Hypothalamus (tissue), 51 donors: ENCODE data around the gene C2CD2L.
"Not testable (repeated sequence)": the region's sequence is repeated elsewhere in the genome, so short reads cannot be mapped to it uniquely, and the experiment has no call there.

Source experiments
- DNase-seq, 51 donors: peaks; one replicate each; lab custom pipeline; 2025; lab: John Stamatoyannopoulos, UW

C2CD2L gene

DNA sequence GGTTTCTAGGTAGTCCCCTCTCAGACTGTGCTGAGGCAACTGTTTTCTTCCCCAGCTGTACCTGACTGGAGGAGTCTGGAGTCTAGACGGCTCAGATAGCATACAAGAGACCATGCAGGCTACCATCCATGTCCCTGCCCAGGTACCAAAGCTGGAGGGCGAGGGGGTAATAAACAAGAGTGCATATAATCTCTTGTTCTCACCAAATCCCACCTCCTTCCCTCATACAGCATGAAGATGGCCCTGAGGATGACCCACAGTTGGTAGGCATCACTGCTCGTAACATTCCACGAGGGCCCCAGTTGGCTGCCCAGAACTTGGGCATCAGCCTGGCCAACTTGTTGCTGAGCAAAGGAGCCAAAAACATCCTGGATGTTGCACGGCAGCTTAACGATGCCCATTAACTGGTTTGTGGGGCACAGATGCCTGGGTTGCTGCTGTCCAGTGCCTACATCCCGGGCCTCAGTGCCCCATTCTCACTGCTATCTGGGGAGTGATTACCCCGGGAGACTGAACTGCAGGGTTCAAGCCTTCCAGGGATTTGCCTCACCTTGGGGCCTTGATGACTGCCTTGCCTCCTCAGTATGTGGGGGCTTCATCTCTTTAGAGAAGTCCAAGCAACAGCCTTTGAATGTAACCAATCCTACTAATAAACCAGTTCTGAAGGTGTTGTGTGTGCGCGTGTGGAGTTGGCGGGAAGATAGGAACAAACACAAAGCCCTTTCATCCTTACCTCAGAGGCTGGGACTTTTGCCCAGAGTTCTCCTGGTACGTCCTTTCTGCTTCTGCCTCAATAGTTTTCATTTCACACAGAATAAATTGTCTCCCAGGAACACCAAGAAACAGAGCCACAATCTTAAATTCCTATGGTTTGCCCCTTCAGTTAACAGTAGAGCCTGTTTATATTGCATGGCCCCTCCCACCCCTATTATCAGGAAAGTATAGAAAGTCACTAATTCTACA lies 14.0 kb upstream of the C2CD2L start:
- DNase-seq, result peak in 4 of 51 donors; percentile 5 to 20 (median 14)

- peak in 17 of 51 donors; percentile 16 to 71 (median 44) for DNase-seq
Observed at GRCh38 chr11:119093942-119094815, 13.0 kb upstream of the C2CD2L start.

- DNase-seq, result peak in 33 of 51 donors; percentile 55 to 87 (median 77)
Observed at GRCh38 chr11:119094816-119095065, 12.4 kb upstream of the C2CD2L start.

DNA sequence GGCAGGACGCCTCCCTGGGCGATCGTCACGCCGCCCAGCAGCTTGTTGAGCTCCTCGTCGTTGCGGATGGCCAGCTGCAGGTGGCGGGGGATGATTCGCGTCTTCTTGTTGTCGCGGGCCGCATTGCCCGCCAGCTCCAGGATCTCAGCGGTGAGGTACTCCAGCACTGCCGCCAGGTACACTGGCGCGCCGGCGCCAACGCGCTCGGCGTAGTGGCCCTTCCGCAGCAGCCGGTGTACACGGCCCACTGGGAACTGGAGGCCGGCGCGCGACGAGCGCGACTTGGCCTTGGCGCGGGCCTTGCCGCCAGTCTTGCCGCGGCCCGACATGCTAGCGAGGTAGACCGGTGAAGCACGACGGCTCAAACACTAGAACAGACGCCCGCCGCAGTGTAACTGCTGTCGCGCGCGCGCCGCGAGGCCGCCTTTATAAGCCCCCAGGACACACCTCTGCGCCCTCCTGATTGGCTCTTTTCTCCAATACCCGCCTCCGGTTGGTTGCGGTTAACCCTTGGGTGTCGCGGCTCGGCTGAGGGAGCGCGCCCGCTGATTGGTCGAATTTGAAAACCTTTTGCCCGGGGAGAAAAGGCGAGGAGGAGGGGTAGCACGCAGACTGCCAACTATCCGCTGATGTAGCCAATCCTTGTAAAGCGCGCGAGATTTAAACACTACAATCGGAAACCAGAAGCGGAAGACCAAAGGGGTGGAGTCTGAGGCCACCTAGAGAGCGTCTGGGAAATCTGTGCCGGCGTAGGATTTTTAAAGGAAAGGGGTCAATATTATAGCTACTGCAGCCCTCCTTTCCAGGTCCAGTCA lies 11.9 kb upstream of the C2CD2L start:
- DNase-seq, result peak; percentile 74 to 100 (median 99)

- DNase-seq, result no peak
Observed at GRCh38 chr11:119099711-119100110, 7.4 kb upstream of the C2CD2L start.

DNA sequence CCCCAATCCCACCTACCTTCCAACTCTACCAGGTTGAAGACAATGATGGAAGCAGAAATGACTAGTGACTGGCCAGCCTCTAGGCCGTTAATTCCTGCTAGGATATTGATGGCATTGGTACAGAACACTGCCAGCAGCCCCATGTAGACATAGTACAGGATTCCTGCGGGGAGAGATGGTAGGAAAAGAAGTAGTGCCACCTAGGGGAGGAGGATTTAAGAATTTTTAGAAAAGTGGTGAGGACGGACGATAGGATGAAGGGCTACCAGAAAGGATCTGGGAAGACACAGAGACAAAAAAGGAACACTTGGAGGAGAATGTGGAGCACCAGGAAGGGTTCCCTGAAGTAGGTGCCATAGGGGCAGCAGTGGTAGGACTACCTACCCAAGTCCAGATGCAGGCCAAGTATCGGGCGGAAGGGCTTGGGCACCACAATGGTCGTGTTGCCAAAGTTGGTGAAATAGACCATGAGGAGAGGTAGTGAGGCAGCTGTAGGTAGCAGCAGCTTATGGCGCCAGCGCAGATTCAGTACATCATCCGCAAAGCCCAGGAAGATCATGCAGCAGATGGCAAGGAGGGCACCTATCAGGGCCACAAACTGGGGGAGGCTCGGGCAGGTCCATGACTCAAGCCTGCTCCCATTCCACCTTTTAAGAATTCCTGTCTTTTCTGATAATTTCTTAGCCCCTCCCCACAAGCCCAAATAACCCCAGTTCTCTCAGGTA lies 6.7 kb upstream of the C2CD2L start:
- DNase-seq, result peak in 1 of 51 donors; percentile 28

DNA sequence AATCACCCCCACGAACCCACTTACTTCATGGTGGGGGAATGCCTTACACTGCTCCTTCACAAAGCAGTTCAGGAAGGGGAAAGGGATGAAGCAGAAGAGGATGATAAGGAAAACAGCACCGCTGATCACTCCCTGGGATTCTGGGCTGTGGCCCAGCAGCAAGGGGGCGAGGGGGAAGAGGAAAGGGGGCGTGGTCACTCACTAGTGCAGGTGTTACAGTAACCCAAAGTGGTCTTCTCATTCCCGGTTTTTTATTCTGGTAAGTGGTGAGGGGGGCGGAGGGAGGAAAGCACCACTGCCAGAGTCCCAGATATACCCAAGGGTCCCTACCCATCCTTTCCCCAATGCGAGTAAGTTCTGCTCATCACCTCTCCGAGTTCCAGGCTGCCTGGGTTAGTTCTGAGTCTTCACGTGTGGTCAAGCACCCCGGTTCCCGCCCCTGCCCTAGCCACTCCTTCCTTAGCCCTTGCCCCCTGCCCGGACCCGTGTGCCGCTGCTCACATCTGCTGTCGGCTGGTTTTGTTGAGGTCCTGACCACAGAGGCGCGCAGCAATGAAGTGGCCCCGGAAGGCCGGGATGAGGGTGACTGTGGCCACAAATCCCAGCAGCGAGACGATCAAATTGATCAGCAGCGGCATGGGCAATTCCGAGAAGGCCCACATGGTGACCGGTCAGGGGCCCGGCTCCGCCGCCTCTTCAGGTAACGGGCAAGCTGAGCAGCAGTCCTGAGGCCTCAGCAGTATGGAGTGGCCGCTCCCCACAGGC lies 6.0 kb upstream of the C2CD2L start:
- no peak for DNase-seq

- DNase-seq, result peak; percentile 56 to 98 (median 83)
Observed at GRCh38 chr11:119101759-119102423, 5.3 kb upstream of the C2CD2L start, which contains the start of gene DPAGT1. TSS of gene DPAGT1 (minus strand) at chr11:119101853. CDS start at chr11:119101655, 198 bp downstream.

DNA sequence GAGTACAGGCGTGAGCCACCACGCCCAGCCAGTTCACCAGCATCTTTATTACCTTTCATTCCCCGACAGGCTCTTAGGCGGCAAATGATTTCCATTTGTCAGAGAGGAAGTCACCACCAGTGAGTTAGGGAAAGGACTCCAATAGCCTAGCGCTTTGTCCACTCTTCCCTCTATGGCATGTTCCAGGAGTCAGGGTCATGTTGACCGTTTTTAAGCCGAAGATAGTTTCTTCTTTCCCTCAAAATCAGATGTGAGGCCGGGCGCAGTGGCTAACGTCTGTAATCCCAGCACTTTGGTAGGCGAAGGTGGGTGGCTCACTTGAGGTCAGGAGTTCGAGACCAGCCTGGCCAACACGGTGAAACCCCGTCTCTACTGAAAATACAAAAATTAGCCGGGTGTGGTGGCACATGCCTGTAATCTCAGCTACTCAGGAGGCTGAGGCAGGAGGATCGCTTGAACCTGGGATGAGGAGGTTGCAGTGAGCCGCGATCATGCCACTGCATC lies 3.9 kb upstream of the C2CD2L start:
- not testable (repeated sequence) for DNase-seq

DNA sequence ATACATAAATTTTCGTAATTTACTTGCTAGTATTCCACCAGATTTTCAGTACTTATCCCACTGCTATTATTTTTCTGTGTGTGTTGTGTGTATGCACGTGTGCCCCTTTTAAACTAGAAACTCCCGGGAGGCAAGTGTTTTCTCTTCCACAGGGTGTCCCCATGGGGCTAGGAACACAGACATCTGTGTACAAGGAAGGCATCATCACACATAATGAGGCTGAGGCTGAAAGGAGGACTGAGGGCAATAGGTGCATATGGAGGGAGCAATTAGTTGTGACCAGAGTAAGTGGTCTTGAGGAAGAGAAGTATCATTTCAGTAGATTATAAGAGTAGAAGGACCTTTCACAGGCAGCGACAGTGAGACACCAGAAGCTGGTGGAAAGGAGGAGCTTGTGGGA lies 3.4 kb upstream of the C2CD2L start:
- peak in 1 of 51 donors; percentile 13 for DNase-seq

GRCh38 chr11:119107538-119108145 lies 498 bp downstream of the C2CD2L start:
- DNase-seq, result peak in 3 of 51 donors; percentile 24 to 49 (median 47)

DNA sequence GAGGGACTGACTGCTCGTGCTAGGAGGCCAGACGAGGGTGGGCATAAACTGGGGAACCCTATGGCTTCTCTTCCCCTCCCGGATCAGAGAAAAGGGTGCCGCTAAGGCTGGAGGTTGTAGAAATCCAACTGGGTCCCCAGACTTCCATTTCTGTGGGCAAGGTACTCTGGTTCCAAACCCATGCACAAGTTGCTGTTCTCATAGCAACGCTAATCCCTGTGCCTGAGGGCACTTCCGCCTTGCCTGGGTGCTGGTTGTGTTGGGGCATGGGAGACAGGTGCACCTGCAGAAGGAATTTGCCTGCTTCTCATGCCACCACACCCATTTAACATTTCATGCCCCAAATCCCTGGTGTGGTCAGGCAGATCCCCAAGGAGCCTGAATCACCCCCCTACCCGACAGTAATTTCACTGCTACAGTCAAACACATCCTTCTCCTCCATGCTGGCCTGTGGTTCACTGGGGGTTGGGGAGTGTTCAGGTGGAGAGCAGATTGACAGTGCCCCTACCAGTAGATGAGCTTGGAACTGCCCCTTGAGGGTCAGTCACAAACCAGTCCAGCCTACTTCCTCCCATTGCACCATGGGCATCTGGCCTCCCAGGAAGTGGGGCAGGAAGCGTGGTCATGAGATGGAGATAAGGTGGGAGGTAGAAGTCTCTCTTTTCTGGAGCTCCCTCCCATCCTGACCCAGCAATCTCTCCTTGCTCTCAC lies 1.2 kb downstream of the C2CD2L start:
- peak in 17 of 51 donors; percentile 7 to 53 (median 21) for DNase-seq

DNA sequence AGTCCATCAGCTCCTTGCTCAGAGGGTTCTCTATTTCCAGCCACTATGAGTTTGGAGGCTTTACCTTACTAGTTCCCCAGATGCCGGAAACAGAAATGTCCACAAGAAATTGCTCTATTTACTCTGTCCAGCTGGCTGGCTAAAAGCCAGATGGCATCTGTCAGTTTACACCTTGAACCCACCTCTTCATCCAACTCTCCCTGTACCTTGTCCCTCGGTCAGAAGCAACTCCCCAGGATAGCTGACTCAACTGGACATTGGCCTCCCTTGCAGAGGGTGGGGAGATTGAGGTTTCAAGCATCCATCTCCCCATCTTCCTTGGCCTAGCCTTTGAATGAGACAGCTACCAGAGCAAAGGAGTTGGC lies 1.7 kb downstream of the C2CD2L start:
- DNase-seq, result no peak

- no peak for DNase-seq
Observed at GRCh38 chr11:119109843-119110242, 2.7 kb downstream of the C2CD2L start.

DNA sequence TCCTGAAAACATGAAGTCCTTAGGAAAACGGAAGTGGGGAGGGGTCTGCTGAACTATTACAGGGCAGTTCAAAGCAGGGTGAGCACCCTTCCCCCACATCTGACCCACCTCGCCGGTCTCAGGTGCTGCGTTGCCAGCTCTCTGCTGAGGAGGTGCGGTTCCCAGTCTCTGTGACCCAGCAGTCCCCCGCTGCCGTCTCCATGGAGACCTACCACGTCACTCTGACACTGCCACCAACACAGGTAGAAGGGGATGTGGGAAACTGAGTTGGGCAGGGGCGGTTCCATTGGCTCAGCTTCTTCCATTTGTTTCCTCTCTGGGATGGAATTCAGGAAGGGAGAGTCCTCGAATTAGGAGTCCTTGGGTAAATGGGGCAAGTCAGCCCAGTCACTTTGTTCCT lies 3.3 kb downstream of the C2CD2L start:
- peak in 3 of 51 donors; percentile 20 to 52 (median 22) for DNase-seq

GRCh38 chr11:119111361-119111925 lies 4.3 kb downstream of the C2CD2L start:
- no peak for DNase-seq
